PC-9 (cell line): ENCODE results near the gene TIRAP. TPM values are rescaled to one million over a fixed set of nuclear protein-coding genes. Genes with fewer than 3 reads are reported as not detected.

Experiments used
- BruUV-seq: library from RNA; stranded (reverse); fragments of 400-500 nt; replicated peaks from 2 replicates; lab custom pipeline; 2021; lab: Mats Ljungman, UMichigan
- CTCF ChIA-PET: fragments of 300-600 bp; sonication (Branson Sonifier 250); formaldehyde crosslinking; loops from one replicate; lab custom pipeline; 2022; ENCODE audit warnings: antibody characterized with exemption; lab: Charles Lee
- POLR2A ChIA-PET: fragments of 300-600 bp; sonication (Branson Sonifier 250); formaldehyde crosslinking; loops from one replicate; lab custom pipeline; 2022; ENCODE audit warnings: antibody characterized with exemption; ENCODE audit not compliant: unreplicated experiment; lab: Charles Lee
- DNase-seq, 2 experiments: peaks; one replicate each; pipeline versions ENCODE4 v3.0.0 to v3.0.0-alpha.2; 2015 to 2022; ENCODE audit warnings: mixed read lengths in 1 of 2
- H2AFZ ChIP-seq: fragments of 200-600 bp; sonication (generic); 2 replicates; pipeline ENCODE4 v1.8.1; 2017; ENCODE audit warnings: antibody characterized with exemption
- H3F3A ChIP-seq: fragments of 200-600 bp; sonication (generic); 2 replicates; pipeline ENCODE4 v1.8.1; 2017; ENCODE audit warnings: antibody characterized with exemption, mild to moderate bottlenecking, low read depth; ENCODE audit not compliant: insufficient read depth
- H3K27ac ChIP-seq: fragments of 200-600 bp; sonication (generic); 2 replicates; pipeline ENCODE4 v1.6.1; 2016; ENCODE audit warnings: mixed run types
- H3K27me3 ChIP-seq: fragments of 200-600 bp; sonication (generic); 2 replicates; pipeline ENCODE4 v1.6.1; 2016; ENCODE audit warnings: low read depth, mixed run types; ENCODE audit not compliant: insufficient read depth
- H3K36me3 ChIP-seq: fragments of 200-600 bp; sonication (generic); 2 replicates; pipeline ENCODE4 v1.6.1; 2016; ENCODE audit warnings: low read depth, mixed run types
- H3K4me1 ChIP-seq: fragments of 200-600 bp; sonication (generic); replicated peaks from 2 replicates; pipeline ENCODE4 v1.6.1; 2016; ENCODE audit warnings: mixed run types; ENCODE audit not compliant: insufficient read depth
- H3K4me2 ChIP-seq: fragments of 200-600 bp; sonication (generic); 2 replicates; pipeline ENCODE4 v1.6.1; 2017; ENCODE audit warnings: mixed run types
- H3K4me3 ChIP-seq: fragments of 200-600 bp; sonication (generic); 2 replicates; pipeline ENCODE4 v1.6.1; 2016; ENCODE audit warnings: mixed run types
- H3K79me2 ChIP-seq: fragments of 200-600 bp; sonication (generic); 2 replicates; pipeline ENCODE4 v1.6.1; 2017; ENCODE audit warnings: low read depth, mixed run types
- H3K9me2 ChIP-seq: fragments of 200-600 bp; sonication (generic); 2 replicates; pipeline ENCODE4 v1.8.1; 2017; ENCODE audit warnings: mild to moderate bottlenecking; ENCODE audit not compliant: insufficient read depth
- H3K9me3 ChIP-seq: fragments of 200-600 bp; sonication (generic); 2 replicates; pipeline ENCODE4 v1.8.1; 2016; ENCODE audit warnings: low read depth; ENCODE audit not compliant: insufficient read depth
- H4K20me1 ChIP-seq: fragments of 200-600 bp; sonication (generic); 2 replicates; pipeline ENCODE4 v1.8.1; 2017; ENCODE audit not compliant: insufficient read depth
- EZH2 ChIP-seq: fragments of 200-600 bp; sonication (generic); IDR thresholded peaks from 2 replicates; pipeline ENCODE4 v1.8.0; 2017; ENCODE audit warnings: antibody characterized with exemption, low read depth
- intact Hi-C: fragments of 100-400 bp; cut with micrococcal nuclease; formaldehyde crosslinking; loops from one replicate; pipeline ENCODE4 v1.10.0; 2022; ENCODE audit not compliant: unreplicated experiment
- total RNA-seq: library from RNA; stranded (reverse); gene quantifications from 2 replicates; pipeline ENCODE4 v1.2.3, GENCODE V29; 2021
- TF ChIP-seq, protein P1 (sequence below): fragments of 200-600 bp; sonication (generic); conservative IDR thresholded peaks from 2 replicates; pipeline ENCODE4 v1.6.1; 2017; ENCODE audit warnings: mixed run types, antibody characterized with exemption, mild to moderate bottlenecking, moderate library complexity

Gene TIRAP
- total RNA-seq, 1 experiment from 2014 or later = 12.7 TPM

DNA sequence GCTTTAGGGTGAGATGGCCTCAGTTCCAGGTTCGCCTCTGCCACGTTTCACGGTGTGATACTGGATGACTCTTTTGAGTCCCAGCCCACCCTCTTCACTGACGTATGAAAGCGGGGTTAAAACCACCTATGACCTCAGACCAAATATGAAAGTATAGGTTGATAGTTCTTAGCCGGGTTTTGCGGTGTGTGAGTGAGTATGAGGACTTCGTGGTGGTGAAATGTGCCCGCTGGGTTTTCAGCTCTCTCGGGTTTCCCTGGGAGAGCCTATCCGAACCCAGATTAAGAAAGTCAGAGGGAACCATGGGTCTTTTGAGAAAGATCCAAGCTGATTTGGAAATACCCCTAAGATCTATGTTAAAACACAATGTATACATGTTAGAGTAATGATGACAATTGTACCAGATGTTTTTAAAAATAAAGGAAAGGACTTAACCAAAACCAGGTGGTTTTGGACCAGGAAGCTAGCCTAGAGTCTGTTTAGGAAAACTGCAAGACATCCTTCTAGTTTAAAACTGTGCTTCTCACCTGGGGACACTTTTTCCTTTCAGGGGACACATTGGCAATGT, 46.8 kb downstream of the TIRAP start:
- Histone ChIP-seq H3K36me3 (no peaks in the 10 kb centered on the region), H3K4me3 (no peak overlapping the region), H4K20me1 (no peaks in the 10 kb centered on the region), H3K9me3 (no peaks in the 10 kb centered on the region), H3K4me2 (no peak overlapping the region), H3K79me2 (no peaks in the 10 kb centered on the region), H3F3A (no peaks in the 10 kb centered on the region; the same call in 1 of the 2 replicates), H3K27me3 (no peaks in the 10 kb centered on the region), H3K9me2 (no peaks in the 10 kb centered on the region), H2AFZ (no peak overlapping the region), H3K4me1 (no peaks in the 10 kb centered on the region; the same call in 1 of the 2 replicates), H3K27ac (no peak overlapping the region)
- BruUV-seq = no TSS peak
- no peak for TF ChIP-seq EZH2
- TF ChIP-seq, protein P1, sequence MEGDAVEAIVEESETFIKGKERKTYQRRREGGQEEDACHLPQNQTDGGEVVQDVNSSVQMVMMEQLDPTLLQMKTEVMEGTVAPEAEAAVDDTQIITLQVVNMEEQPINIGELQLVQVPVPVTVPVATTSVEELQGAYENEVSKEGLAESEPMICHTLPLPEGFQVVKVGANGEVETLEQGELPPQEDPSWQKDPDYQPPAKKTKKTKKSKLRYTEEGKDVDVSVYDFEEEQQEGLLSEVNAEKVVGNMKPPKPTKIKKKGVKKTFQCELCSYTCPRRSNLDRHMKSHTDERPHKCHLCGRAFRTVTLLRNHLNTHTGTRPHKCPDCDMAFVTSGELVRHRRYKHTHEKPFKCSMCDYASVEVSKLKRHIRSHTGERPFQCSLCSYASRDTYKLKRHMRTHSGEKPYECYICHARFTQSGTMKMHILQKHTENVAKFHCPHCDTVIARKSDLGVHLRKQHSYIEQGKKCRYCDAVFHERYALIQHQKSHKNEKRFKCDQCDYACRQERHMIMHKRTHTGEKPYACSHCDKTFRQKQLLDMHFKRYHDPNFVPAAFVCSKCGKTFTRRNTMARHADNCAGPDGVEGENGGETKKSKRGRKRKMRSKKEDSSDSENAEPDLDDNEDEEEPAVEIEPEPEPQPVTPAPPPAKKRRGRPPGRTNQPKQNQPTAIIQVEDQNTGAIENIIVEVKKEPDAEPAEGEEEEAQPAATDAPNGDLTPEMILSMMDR = no peak
- POLR2A ChIA-PET = no interaction called here
- no peak for DNase-seq
- CTCF ChIA-PET = no interaction called here
- intact Hi-C loops = no loop called here

DNA sequence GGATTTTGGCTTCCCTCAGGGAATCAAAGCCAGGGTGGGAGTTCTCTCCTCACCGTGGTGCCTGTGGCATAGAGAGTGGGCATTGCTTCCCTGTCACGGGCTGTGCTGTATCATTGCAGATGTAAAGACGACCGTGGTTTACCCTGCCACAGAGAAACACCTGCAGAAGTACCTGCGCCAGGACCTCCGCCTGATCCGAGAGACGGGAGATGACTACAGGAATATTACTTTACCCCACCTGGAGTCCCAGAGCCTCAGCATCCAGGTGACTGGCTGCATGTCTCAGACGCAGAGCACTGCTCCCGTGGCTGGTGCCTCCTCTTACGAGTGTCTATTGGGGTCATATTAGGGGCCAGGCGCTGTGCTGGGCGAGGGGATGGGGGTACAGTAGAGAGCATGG, 48.4 kb downstream of the TIRAP start:
- Histone ChIP-seq H2AFZ (no peak overlapping the region), H3K36me3 (no peaks in the 10 kb centered on the region), H3K79me2 (no peaks in the 10 kb centered on the region), H4K20me1 (no peaks in the 10 kb centered on the region), H3K27ac (no peak overlapping the region), H3K4me1 (peaks cover 1% of the 10 kb centered on the region; the same call in 1 of the 2 replicates), H3F3A (no peaks in the 10 kb centered on the region; the same call in 1 of the 2 replicates), H3K9me2 (no peaks in the 10 kb centered on the region), H3K4me3 (no peak overlapping the region), H3K27me3 (no peaks in the 10 kb centered on the region), H3K4me2 (no peak overlapping the region), H3K9me3 (no peaks in the 10 kb centered on the region)
- no peak for DNase-seq
- TF ChIP-seq, protein P1 = no peak
- TF ChIP-seq EZH2 = no peak
- ChIA-PET CTCF (no interaction called here), POLR2A (no interaction called here)
- intact Hi-C loops = no loop called here
- BruUV-seq = no TSS peak

DNA sequence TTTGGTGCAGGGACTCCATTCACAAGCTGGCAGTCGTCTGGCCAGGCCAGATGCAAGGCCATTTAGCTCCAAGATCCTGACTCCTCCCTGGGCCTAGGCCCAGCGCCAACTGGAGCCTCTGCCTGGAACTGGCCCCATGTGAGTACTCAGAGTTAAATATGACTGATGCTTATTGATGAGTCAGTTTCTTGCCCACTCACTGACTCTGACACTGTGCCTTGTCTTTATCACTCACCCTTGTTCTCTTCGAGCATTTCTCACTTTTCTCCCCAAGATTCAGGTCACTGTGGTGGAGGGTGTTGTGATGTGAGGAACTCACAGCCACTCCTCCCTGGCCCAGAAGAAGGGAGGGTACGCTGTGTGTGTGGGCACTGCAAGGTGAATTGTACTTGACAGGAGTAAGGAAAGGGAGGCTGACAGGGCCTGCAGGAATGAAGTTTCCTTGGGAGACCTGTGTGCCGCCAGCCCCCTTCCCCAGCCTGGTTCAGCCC, 49.4 kb downstream of the TIRAP start:
- peak in 1 of 2 experiments; percentile 34 for DNase-seq
- Histone ChIP-seq H3K9me3 (no peaks in the 10 kb centered on the region), H3K4me3 (no peak overlapping the region), H3F3A (no peaks in the 10 kb centered on the region; the same call in 1 of the 2 replicates), H3K27me3 (no peaks in the 10 kb centered on the region), H3K4me1 (peaks cover 11% of the 10 kb centered on the region), H3K4me2 (no peak overlapping the region), H3K36me3 (no peaks in the 10 kb centered on the region), H2AFZ (no peak overlapping the region), H3K79me2 (no peaks in the 10 kb centered on the region), H3K9me2 (no peaks in the 10 kb centered on the region), H4K20me1 (no peaks in the 10 kb centered on the region), H3K27ac (no peak overlapping the region)
- BruUV-seq = no TSS peak
- ChIA-PET POLR2A (no interaction called here), CTCF (no interaction called here)
- TF ChIP-seq, protein P1 = no peak
- TF ChIP-seq EZH2 = no peak
- intact Hi-C loops = no loop called here
